NB4 (cell line): ENCODE measurements around the gene ANKRD11.

Experiments used
- CTCF ChIP-seq: IDR thresholded peaks from one replicate; pipeline ENCODE4 v1.5.1; 2012; ENCODE audit warnings: low read depth, low read length
- MAX ChIP-seq: IDR thresholded peaks from 2 replicates; pipeline ENCODE4 v1.6.1; 2011; ENCODE audit warnings: low read depth, low read length
- MYC ChIP-seq: IDR thresholded peaks from 2 replicates; pipeline ENCODE4 v1.6.1; 2011; ENCODE audit warnings: low read depth, low read length
- POLR2A ChIP-seq: IDR thresholded peaks from 2 replicates; pipeline ENCODE4 v1.6.1; 2011; ENCODE audit warnings: mild to moderate bottlenecking; ENCODE audit not compliant: insufficient read length; ENCODE audit errors: extremely low read depth

- TF ChIP-seq CTCF (no peak), POLR2A (no peak), MYC (no peak), MAX (no peak)
Measured at GRCh38 chr16:89437991-89438390, 52.4 kb downstream of the ANKRD11 start.
